ENCODE measurements around the gene SPINK5.
A peak's percentile ranks its signal among the peaks of the same experiment; 100 is the strongest.

SPINK5 gene

DNA sequence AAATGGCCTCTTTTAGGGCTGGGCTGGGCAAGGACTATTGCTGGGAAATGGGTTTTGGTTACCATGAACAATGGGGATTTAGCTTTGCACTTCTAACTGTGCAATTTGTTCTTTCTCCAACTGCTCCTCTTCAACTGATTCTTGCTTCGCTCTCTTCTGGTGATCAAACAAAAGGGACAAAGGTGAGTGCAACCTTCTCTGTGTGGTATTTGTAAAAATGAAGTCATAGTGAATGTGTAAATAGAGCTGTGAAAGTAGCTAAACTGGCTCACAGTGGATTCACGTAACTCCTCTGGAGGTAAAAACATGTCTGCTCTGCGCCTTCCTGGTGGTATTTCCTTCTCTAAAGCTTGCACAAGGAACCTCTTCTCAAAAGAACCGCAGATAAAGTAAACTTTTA lies 83.6 kb downstream of the SPINK5 start:
- TF ChIP-seq, protein P1, sequence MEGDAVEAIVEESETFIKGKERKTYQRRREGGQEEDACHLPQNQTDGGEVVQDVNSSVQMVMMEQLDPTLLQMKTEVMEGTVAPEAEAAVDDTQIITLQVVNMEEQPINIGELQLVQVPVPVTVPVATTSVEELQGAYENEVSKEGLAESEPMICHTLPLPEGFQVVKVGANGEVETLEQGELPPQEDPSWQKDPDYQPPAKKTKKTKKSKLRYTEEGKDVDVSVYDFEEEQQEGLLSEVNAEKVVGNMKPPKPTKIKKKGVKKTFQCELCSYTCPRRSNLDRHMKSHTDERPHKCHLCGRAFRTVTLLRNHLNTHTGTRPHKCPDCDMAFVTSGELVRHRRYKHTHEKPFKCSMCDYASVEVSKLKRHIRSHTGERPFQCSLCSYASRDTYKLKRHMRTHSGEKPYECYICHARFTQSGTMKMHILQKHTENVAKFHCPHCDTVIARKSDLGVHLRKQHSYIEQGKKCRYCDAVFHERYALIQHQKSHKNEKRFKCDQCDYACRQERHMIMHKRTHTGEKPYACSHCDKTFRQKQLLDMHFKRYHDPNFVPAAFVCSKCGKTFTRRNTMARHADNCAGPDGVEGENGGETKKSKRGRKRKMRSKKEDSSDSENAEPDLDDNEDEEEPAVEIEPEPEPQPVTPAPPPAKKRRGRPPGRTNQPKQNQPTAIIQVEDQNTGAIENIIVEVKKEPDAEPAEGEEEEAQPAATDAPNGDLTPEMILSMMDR (IDR thresholded peaks at IDR 0.05; ENCODE audit: low read depth, low read length), result no peak
- no peak overlapping the region for H3K4me3 ChIP-seq (ENCODE audit: low read depth, low read length)
- no peak overlapping the region for H3K27ac ChIP-seq

DNA sequence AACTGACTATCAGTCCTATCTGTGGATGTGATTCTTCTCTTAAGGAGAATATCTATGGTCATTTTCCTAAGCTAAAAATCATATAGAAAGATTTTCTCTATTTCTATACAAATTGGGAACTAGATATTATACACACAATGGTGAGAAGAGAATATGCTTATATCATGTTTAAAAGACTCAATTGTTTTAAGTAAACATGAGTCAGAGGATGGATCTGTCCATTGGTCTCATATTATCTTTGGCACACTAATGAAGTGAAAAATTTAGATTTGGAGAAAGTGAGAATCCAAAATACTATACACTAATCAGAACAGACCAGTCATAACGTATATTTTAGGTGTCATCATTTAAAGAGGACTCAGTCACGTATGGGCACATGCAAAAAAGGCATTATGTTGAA lies 88.1 kb downstream of the SPINK5 start:
- no peaks in the 10 kb centered on the region for H3K9me3 ChIP-seq (ENCODE audit: severe bottlenecking)
- TF ChIP-seq, protein P1 (IDR thresholded peaks at IDR 0.05; ENCODE audit: low read depth, low read length), result no peak
- H3K27me3 ChIP-seq (ENCODE audit: insufficient read depth, low read depth, severe bottlenecking), result no peaks in the 10 kb centered on the region
- DNase-seq, result no peak
- no peaks in the 10 kb centered on the region for H3K36me3 ChIP-seq
- no peak overlapping the region for H3K4me3 ChIP-seq (ENCODE audit: low read depth, low read length)
- H3K27ac ChIP-seq, result peak overlapping the region; percentile 4

More for the DNA sequence above, 83.6 kb downstream of the SPINK5 start:
- H3K9me3 ChIP-seq (ENCODE audit: severe bottlenecking), result no peaks in the 10 kb centered on the region
- DNase-seq, result no peak
- no peaks in the 10 kb centered on the region for H3K36me3 ChIP-seq
- no peaks in the 10 kb centered on the region for H3K27me3 ChIP-seq (ENCODE audit: insufficient read depth, low read depth, severe bottlenecking)

DNA sequence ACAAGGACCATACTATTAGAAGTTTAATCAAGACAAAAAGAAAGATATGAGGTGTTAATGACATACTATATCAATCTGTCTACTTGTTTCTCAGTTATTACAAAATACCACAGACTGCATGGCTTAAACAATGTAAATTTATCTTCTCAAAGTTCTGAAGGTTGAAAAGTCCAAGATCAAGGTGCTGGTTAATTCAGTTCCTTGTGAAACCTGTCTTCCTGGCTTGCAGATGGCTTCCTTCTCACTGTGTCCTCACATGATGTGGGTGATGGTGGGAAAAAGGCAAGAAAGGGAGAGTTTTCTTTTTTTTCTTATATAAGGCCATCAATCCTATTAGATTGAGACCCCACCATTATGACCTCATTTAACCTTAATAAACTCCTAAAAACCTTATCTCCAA lies 89.0 kb downstream of the SPINK5 start:
- DNase-seq, result no peak
- H3K27me3 ChIP-seq (ENCODE audit: insufficient read depth, low read depth, severe bottlenecking), result no peaks in the 10 kb centered on the region
- H3K27ac ChIP-seq, result no peak overlapping the region
- H3K36me3 ChIP-seq, result no peaks in the 10 kb centered on the region
- TF ChIP-seq, protein P1 (IDR thresholded peaks at IDR 0.05; ENCODE audit: low read depth, low read length), result no peak
- no peaks in the 10 kb centered on the region for H3K9me3 ChIP-seq (ENCODE audit: severe bottlenecking)
- H3K4me3 ChIP-seq (ENCODE audit: low read depth, low read length), result no peak overlapping the region

DNA sequence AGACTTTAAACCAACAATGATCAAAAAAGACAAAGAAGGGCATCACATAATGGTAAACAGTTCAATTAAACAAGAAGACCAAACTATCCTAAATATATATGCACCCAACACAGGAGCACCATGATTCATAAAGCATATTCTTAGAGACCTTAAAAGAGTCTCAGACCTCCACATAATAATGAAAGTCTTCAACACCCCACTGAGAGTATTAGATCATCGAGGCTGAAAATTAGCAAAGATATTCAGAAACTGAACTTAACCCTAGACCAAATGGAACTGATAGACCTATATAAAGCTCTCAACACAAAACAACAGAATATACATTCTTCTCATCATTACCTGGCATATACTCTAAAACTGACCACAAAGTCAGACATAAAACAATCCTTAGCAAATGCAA lies 92.8 kb downstream of the SPINK5 start:
- Histone ChIP-seq H3K4me3 (ENCODE audit: low read depth, low read length) (no peak overlapping the region), H3K27me3 (ENCODE audit: insufficient read depth, low read depth, severe bottlenecking) (no peaks in the 10 kb centered on the region), H3K9me3 (ENCODE audit: severe bottlenecking) (no peaks in the 10 kb centered on the region), H3K27ac (no peak overlapping the region), H3K36me3 (no peaks in the 10 kb centered on the region)
- TF ChIP-seq, protein P1 (IDR thresholded peaks at IDR 0.05; ENCODE audit: low read depth, low read length), result no peak
- DNase-seq, result no peak

DNA sequence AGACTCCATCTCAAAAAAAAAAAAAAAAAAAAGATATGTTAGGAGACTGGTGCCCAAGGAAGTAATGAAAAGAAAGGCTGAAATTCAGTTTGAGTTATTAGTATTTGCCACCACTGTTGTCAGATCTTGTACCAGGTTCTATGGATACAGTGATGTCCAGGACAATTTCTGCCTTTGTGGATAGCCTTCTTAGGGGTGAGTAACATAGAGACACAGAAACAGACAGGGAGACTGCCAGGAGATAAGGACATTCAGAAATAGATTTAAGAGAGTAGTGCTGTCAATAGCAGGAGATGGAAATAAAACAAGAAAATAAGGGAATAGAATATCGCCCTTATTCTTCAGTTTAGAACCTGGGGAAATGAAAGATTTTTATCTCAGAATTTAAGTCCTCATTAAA lies 98.3 kb downstream of the SPINK5 start:
- no peak for DNase-seq

DNA sequence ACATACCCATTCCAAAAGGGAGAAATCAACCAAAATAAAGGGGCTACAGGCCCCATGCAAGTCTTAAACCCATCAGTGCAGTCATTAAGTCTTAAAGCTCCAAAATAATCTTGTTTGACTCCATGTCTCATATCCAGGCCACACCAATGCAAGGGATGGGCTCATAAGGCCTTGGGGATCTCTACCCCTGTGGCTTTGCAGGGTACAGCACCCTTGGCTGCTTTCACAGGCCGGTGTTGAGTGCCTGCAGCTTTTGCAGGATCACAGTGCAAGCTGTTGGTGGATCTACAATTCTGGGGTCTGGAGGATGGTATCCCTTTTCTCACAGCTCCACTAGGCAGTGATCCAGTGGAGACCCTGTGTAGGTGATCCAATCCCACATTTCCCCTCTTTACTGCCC lies 99.6 kb downstream of the SPINK5 start:
- TF ChIP-seq, protein P1 (IDR thresholded peaks at IDR 0.05; ENCODE audit: low read depth, low read length), result no peak
- Histone ChIP-seq H3K36me3 (no peaks in the 10 kb centered on the region), H3K27me3 (ENCODE audit: insufficient read depth, low read depth, severe bottlenecking) (no peaks in the 10 kb centered on the region), H3K9me3 (ENCODE audit: severe bottlenecking) (no peaks in the 10 kb centered on the region), H3K27ac (no peak overlapping the region), H3K4me3 (ENCODE audit: low read depth, low read length) (no peak overlapping the region)
- DNase-seq, result no peak

More for the DNA sequence above, 98.3 kb downstream of the SPINK5 start:
- H3K27ac ChIP-seq, result no peak overlapping the region
- no peak overlapping the region for H3K4me3 ChIP-seq (ENCODE audit: low read depth, low read length)
- no peaks in the 10 kb centered on the region for H3K9me3 ChIP-seq (ENCODE audit: severe bottlenecking)
- no peaks in the 10 kb centered on the region for H3K27me3 ChIP-seq (ENCODE audit: insufficient read depth, low read depth, severe bottlenecking)
- TF ChIP-seq, protein P1 (IDR thresholded peaks at IDR 0.05; ENCODE audit: low read depth, low read length), result no peak
- no peaks in the 10 kb centered on the region for H3K36me3 ChIP-seq
